ENCODE measurements around the gene MPIG6B. TPM values are rescaled to one million over a fixed set of nuclear protein-coding genes. Genes with fewer than 3 reads are reported as not detected.

Gene MPIG6B
- total RNA-seq, 3 donors from 2014 or later: 0.16 TPM; not detected in 2

GRCh38 chr6:31730631-31731086 is 7.5 kb downstream of the MPIG6B start:
- TF ChIP-seq CTCF (IDR thresholded peaks at IDR 0.05) (no peak), POLR2A (IDR thresholded peaks at IDR 0.05) (no peak), POLR2AphosphoS5 (IDR thresholded peaks at IDR 0.05) (no peak)
- Histone ChIP-seq H3K36me3 (peaks cover 6% of the 10 kb centered on the region), H3K4me3 (peak overlapping the region in 2 of 3 donors; percentile 82 to 92), H3K27me3 (no peaks in the 10 kb centered on the region), H3K4me1 (peaks cover 9 to 11% of the 10 kb centered on the region in 2 donors), H3K9me3 (no peaks in the 10 kb centered on the region), H3K27ac (peak overlapping the region; percentile 97 to 98)
- intact Hi-C loops (cut with DNase I; ENCODE audit: low total_unique reads): no loop called here
- no peak for DNase-seq (ENCODE audit: low spot score in 2 of 2)

GRCh38 chr6:31732029-31732428 is 8.9 kb downstream of the MPIG6B start:
- TF ChIP-seq POLR2A (IDR thresholded peaks at IDR 0.05): no peak
- Histone ChIP-seq H3K9me3 (no peaks in the 10 kb centered on the region), H3K36me3 (peaks cover 3% of the 10 kb centered on the region), H3K4me3 (no peak overlapping the region), H3K27me3 (no peaks in the 10 kb centered on the region), H3K4me1 (peaks cover 11 to 14% of the 10 kb centered on the region in 2 donors), H3K27ac (no peak overlapping the region)
- intact Hi-C loops (cut with DNase I; ENCODE audit: low total_unique reads): no loop called here
- DNase-seq (ENCODE audit: low spot score in 2 of 2): no peak

GRCh38 chr6:31733734-31734133 is 10.6 kb downstream of the MPIG6B start:
- Histone ChIP-seq H3K4me3 (peak overlapping the region in 1 of 3 donors; percentile 75), H3K27me3 (no peaks in the 10 kb centered on the region), H3K36me3 (no peaks in the 10 kb centered on the region), H3K9me3 (no peaks in the 10 kb centered on the region), H3K4me1 (peaks cover 14 to 28% of the 10 kb centered on the region in 2 donors), H3K27ac (peak overlapping the region; percentile 95 to 96)
- no peak for TF ChIP-seq POLR2A (IDR thresholded peaks at IDR 0.05)
- no peak for TF ChIP-seq POLR2AphosphoS5 (IDR thresholded peaks at IDR 0.05)
- no peak for TF ChIP-seq CTCF (IDR thresholded peaks at IDR 0.05)
- intact Hi-C loops (cut with DNase I; ENCODE audit: low total_unique reads): no loop called here
- no peak for DNase-seq (ENCODE audit: low spot score in 2 of 2)

GRCh38 chr6:31734247-31734820 is 11.2 kb downstream of the MPIG6B start:
- peak overlapping the region; percentile 95 to 96 for H3K27ac ChIP-seq
- no peaks in the 10 kb centered on the region for H3K9me3 ChIP-seq
- intact Hi-C loops (cut with DNase I; ENCODE audit: low total_unique reads): no loop called here
- H3K4me3 ChIP-seq: peak overlapping the region; percentile 68 to 76 (median 75)
- no peak for TF ChIP-seq POLR2AphosphoS5 (IDR thresholded peaks at IDR 0.05)
- H3K4me1 ChIP-seq: peaks cover 17 to 34% of the 10 kb centered on the region in 2 donors
- no peak for DNase-seq (ENCODE audit: low spot score in 2 of 2)
- no peaks in the 10 kb centered on the region for H3K36me3 ChIP-seq
- H3K27me3 ChIP-seq: no peaks in the 10 kb centered on the region

GRCh38 chr6:31734821-31735406 is 11.7 kb downstream of the MPIG6B start:
- peak overlapping the region; percentile 68 to 76 (median 75) for H3K4me3 ChIP-seq
- intact Hi-C loops (cut with DNase I; ENCODE audit: low total_unique reads): no loop called here
- no peaks in the 10 kb centered on the region for H3K27me3 ChIP-seq
- H3K36me3 ChIP-seq: no peaks in the 10 kb centered on the region
- TF ChIP-seq POLR2A (IDR thresholded peaks at IDR 0.05): peak; percentile 25
- TF ChIP-seq CTCF (IDR thresholded peaks at IDR 0.05): no peak
- peak in 2 of 3 donors; percentile 30 to 36 for TF ChIP-seq POLR2AphosphoS5 (IDR thresholded peaks at IDR 0.05)
- peak overlapping the region; percentile 95 to 96 for H3K27ac ChIP-seq
- H3K9me3 ChIP-seq: no peaks in the 10 kb centered on the region
- peaks cover 19 to 35% of the 10 kb centered on the region in 2 donors for H3K4me1 ChIP-seq
- DNase-seq (ENCODE audit: low spot score in 2 of 2): no peak

- DNase-seq (ENCODE audit: low spot score in 2 of 2): peak; percentile 88 to 91
- Histone ChIP-seq H3K4me1 (peaks cover 14 to 35% of the 10 kb centered on the region in 2 donors), H3K36me3 (no peaks in the 10 kb centered on the region), H3K4me3 (peak within 1 kb of the TSS; percentile 68 to 76 (median 75)), H3K27ac (peak within 1 kb of the TSS; percentile 95 to 96), H3K27me3 (no peaks in the 10 kb centered on the region), H3K9me3 (no peaks in the 10 kb centered on the region)
- peak; percentile 96 for TF ChIP-seq POLR2A (IDR thresholded peaks at IDR 0.05)
- TF ChIP-seq CTCF (IDR thresholded peaks at IDR 0.05): peak in 1 of 3 donors; percentile 3
- TF ChIP-seq POLR2AphosphoS5 (IDR thresholded peaks at IDR 0.05): peak; percentile 93 to 95 (median 94)
- intact Hi-C loops (cut with DNase I; ENCODE audit: low total_unique reads): no loop called here
Observed at GRCh38 chr6:31736021-31736767, 13.0 kb downstream of the MPIG6B start, which contains the start of gene CLIC1. Gene CLIC1 (minus strand): TSS chr6:31736530. CDS start chr6:31736300, 230 bp downstream.

All from breast epithelium (tissue), 4 donors.